ENCODE results near the gene C17orf113. TPM values are rescaled to one million over a fixed set of nuclear protein-coding genes. Genes with fewer than 3 reads are reported as not detected.

C17orf113 gene
- total RNA-seq, 1 donor from 2014 or later: 0.10 TPM

DNA sequence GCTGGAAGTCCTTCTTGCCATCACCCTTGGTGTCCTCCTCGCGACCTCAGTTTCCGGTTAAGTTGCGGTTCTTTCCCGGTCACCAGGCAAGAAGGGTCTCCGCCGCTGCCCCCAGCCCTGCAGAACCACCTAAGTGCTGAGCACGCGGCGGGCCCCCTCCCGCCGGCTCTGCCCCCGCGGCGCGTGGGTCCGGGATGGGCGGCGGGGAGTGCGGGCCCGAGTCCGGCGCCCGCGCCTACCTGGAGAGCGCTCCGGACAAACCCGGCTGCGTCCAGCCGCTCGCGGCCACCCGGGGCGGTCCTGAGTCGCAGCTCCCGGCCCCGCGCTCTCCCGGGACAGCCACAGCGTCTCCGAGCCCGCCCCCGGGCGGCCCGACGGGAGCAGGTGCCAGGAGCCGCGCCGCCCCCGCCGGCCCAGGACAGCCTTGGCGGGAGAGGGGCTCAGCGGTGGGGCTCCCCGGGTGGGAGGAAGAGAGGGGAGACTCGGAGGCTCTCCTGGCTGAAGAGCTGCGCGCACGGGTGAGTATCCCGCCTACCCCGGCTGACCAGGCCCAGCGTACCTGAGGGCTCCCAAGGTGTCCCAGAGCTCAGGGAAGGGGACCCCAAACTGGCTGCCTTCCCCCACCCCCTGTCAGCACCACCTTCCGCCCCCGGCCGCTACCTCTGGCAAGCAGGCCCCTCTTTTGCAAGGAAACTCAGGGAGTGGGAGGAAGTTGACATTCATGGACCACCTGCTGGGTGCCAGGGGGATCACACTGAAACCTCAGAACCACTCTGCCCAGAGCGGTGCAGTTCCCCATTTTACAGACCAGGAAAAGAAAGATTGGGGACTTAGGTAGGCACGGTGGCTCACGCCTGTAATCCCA, 22.2 kb upstream of the C17orf113 start:
- intact Hi-C loops (cut with micrococcal nuclease): no loop called here

GRCh38 chr17:42071810-42072209, 21.4 kb upstream of the C17orf113 start:
- intact Hi-C loops (cut with micrococcal nuclease): no loop called here

GRCh38 chr17:42068979-42069378, 18.6 kb upstream of the C17orf113 start:
- intact Hi-C loops (cut with micrococcal nuclease): loop anchor here (5.0 kb wide), 1 partner anchor 102 kb away; the partner anchor contains the start of gene CNP

DNA sequence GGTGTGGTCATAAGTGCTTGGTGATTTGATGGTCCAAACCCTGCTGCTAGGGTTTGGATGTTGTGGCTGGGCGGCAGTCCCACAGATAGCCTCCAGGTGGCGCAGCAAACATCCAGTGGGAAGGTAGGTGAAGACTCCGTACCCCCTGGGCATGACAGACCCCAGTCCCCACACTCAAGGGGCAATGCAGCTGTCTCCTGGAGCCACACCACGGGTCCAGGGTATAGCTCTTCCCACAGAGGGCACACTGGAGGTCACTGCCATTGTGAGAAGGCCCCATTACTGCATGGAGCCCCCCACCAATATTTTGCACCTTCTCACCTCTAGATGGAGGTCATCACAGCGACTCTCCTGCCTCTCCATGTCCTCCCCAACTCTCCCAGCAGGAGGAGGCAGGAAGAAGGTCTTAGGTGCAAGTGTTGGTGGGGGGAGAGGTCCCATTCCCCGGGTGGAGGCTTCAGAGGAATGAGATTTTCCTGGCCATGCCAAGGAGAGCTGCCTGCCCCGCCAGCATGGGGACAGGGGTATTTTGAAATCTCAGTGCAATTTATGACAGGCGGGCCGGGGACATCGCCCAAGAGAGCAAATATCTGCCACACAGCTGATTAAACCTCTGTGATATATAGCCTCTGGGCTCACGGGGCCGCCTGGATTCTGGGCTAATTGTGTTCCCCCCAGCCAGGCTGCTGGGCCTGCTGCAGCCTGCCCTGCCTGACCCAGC, 17.1 kb upstream of the C17orf113 start:
- intact Hi-C loops (cut with micrococcal nuclease): loop anchor here (1.0 to 5.0 kb wide), 6 partner anchors 34 to 114 kb away; partner anchors contain the start of genes CNP, DHX58 and KCNH4

DNA sequence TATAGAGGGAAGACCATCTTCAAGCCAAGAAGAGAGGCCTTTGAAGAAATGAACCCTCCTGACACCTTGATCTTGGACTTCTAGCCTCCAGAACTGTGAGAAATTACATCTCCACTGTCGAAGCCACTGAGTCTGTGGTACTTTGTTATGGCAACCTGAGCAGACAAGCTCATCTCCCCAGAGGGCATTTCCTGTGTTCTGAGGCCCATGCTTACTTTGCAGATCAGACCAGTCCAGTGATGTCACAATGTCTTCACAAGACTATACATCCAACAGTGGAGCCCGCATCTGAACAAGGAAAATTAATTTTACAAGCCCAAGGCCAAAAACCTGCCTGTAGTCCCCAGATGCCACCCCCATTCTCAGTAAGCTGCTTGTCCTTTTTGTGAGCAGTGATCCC, 14.8 kb upstream of the C17orf113 start:
- intact Hi-C loops (cut with micrococcal nuclease): loop anchor here (5.0 kb wide), 1 partner anchor 98 kb away; the partner anchor contains the start of gene CNP

GRCh38 chr17:42062681-42063080, 12.3 kb upstream of the C17orf113 start:
- intact Hi-C loops (cut with micrococcal nuclease): loop anchor here (1.0 kb wide), 1 partner anchor 37 kb away; no protein-coding TSS in a partner anchor

DNA sequence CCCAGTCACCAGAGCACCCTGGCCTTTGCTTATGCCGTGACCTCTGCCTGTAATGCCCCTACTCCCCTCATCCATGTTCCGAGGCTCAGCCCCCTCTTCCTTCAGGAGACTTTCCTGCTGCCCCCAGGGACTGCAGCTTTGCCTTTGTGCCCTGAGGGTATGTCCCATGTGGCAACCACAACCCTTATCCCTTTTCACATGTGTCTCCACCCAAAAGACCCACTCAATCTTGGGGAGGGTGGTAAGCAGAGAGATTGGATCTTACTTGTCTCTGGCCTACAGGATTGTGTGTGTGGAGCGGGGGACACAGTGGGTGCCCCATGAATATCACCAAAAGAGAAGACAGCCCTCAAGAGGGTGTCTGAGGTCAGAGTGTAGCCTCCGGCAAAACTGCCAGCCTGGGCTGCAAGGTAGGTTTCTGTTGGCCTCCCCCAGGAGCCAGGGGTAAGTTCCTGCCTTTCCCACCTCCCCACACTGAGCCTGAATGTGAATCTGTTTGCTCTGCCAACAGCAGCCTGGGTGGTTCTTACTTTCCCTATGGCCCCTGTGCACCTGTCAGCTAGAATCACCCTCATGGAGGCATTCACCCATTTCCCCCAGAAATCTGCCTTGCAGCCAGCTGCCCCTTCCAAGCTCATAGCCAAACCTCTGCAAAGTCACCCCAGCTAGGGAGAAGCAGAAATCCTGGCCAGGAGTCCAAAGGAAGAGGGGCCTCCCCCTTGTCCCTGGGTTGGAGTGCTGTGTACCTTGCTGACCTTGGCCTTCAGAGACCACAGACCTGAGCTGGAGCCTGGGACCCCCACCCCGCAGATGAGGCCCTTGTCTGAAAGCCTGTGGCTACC, 11.5 kb upstream of the C17orf113 start:
- intact Hi-C loops (cut with micrococcal nuclease): no loop called here

DNA sequence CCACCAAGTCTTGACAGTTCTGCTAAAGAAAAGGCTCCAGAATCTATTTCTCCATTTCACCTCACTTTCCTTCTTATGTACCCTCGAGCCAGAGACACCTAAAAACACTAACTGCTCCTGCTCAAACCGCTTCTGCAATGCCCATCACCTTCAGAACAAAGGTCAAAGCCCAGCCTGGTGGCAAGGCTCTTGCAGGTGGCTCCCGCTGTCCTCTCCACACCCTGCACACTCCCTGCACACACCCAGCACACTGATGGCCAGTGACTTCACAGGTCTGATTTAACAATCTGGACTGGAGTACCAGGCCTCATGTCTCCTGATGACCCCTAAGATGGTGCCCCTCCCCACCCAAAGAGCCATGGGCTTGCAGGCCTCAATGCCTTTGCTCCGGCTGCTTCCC, 9.8 kb upstream of the C17orf113 start:
- intact Hi-C loops (cut with micrococcal nuclease): no loop called here

GRCh38 chr17:42059815-42060214, 9.4 kb upstream of the C17orf113 start:
- intact Hi-C loops (cut with micrococcal nuclease): no loop called here

DNA sequence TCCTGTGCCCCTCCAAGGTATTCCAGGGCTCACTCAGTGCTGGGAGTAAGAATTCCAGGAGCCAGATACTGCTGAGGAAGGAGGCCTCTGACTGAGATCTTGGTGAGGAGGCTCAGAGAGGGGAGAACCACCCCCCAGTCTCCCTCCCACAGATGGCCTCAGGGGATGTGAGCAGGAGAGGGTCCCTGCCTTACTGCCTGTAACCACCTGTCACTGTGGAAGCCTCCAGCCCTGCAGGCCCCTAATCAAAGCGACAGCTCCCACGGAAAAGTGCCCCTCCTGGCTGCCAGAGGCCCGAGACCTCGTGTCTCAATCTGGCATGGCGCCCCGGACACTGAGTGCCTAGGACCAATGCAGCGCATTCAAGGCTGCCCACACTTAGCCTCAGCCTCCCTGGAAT, 7.7 kb upstream of the C17orf113 start:
- intact Hi-C loops (cut with micrococcal nuclease): no loop called here

DNA sequence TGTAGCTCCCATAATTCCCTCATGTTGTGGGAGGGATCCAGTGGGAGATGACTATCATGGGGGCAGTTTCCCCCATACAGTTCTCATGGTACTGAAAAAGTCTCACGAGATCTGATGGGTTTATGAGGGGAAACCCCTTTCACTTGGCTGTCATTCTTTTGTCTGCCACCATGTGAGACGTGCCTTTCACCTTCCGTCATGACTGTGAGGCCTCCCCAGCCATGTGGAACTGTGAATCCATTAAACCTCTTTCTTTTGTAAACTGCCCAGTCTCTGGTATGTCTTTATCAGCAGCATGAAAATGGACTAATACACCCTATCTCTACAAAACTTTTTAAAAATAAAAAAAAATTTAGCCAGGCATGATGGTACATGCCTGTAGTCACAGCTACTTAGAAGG, 6.2 kb upstream of the C17orf113 start:
- intact Hi-C loops (cut with micrococcal nuclease): no loop called here

DNA sequence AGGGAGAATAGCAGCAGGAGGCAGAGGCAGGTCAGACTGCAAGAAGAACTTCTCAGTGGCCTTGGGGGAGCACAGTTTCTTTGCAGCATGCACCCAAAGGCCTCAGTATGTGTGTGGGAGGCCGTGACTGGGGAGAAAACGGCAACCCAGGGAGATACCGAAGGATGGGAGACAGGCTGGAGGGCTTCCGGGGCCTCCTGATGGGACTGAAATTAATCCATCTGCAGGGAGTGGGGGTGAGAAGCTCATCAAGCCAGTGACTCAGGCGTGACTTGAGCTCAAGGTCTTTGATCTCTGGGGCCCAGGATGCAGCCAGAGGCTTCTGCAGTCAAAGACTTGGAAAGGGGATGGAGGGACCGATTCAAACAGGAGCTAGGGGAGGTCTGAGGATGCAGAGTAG, 5.1 kb upstream of the C17orf113 start:
- intact Hi-C loops (cut with micrococcal nuclease): no loop called here

DNA sequence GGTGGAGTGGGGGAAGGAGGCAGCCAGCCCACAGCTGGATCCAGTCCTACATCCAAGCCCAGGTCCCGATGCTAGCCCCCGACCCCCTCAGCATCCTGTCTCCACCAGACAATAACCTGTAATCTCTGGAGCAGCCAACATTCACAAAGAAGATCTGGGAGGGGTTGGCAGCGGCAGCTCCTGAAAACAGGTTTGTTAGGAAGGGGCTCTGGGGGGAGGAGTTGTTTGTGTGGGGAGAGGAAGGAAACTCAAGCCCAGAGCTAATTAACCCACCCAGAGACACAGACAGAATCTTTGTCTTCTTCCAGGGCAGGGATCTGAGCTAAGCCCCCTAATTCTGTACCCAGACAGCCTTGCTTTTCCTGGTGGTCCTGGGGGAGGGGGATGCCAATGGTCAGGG, 4.6 kb upstream of the C17orf113 start:
- intact Hi-C loops (cut with micrococcal nuclease): no loop called here

DNA sequence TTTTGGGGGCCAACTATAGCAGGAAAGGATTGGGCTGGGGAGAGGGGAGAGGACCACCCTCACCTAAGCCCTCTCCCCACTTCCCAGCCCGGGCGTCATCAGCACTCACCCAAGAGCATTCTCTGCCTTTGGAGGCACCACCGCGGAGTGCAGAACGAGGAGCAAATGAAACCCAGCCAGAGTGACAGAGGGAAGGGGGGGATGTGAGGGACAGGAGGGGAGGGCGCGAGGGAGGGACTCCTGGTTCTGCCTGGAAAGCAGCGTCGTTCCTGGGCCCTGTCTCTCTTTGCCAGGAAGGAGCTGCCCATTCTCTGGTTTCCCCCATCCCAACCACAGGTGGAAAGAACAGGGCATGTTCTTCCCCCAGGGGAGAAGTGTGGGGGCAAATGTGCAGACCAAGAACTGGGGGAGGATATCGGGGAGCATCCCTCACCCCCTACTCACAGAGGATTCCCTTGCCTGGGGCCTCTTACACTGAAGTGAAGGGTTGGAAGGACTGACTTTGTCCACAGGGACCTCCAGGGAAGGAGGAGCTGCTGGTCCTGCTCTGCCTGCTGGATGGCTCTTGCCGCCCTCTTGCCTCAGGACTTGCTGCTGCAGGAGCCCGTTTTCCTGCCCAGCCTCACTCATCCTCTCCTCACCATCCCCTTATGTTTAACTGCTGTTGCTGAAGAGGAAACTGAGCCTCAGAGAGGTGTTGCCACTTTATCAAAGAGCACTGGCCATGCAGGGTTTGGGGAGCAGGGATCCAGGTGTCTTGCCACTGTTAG, 3.5 kb upstream of the C17orf113 start:
- intact Hi-C loops (cut with micrococcal nuclease): no loop called here

- intact Hi-C loops (cut with micrococcal nuclease): no loop called here
Observed at GRCh38 chr17:42052346-42052877, 2.0 kb upstream of the C17orf113 start.

DNA sequence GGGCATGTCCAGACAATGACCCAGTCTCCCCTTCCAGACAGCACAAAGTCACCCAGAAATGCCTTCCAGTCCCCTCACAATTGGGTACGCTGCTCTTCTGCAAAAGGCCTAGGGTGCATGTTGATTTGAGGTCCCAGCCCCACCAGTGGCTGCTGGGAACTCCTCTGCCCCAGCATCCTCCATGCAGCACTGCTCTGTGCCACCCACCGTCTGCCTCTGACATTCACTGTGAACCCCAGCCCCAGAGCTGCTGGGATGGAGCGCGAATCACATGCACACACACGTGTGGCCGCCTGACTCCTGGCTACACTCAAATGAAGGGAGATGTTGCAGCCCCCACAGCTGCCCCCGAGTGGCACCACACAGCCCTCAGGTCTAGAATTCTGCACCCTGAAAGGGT, 1.2 kb upstream of the C17orf113 start:
- intact Hi-C loops (cut with micrococcal nuclease): no loop called here

DNA sequence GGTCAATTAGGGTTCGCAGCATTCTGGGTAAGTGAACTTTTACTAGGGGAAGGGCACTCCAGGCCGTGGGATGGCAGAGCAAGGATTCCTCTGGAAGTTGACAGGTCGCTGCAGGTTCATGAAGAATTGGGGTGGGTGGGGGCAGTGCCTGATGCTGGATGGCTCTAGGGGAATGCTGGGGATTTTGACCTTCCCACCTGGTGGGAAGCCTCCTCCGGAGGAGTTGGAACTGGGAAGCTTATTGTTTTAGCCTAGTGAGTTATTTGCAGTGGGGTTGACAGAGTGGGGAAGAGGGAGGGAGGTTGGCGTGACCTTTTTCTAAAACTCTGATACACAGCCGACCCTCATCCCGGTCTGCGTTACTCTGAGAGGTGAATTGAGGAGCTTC, 606 bp upstream of the C17orf113 start:
- intact Hi-C loops (cut with micrococcal nuclease): no loop called here

GRCh38 chr17:42049834-42050392, 488 bp downstream of the C17orf113 start:
- intact Hi-C loops (cut with micrococcal nuclease): no loop called here

GRCh38 chr17:42047343-42047742, 3.1 kb downstream of the C17orf113 start:
- intact Hi-C loops (cut with micrococcal nuclease): no loop called here

DNA sequence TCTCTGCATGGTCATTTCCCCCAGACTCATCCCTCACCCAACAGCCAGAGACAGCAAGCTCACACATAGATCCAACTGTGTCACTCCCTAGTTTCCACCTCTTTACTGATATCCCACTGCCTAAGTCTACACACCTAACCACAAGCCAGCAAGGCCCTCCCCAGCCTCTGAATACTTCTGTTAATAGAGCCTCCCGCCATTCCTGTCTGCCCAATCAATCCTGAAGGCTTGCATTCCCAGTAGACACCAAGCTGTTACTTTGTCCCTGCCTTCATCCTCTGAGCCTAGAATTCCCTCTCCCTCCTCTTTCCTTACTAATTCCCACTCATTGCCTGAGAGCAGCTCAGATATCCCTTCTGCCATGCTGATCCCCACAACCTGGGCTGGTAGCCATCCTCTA, 4.7 kb downstream of the C17orf113 start:
- intact Hi-C loops (cut with micrococcal nuclease): no loop called here
